ENCODE measurements around the gene PPP6R3.

DNA sequence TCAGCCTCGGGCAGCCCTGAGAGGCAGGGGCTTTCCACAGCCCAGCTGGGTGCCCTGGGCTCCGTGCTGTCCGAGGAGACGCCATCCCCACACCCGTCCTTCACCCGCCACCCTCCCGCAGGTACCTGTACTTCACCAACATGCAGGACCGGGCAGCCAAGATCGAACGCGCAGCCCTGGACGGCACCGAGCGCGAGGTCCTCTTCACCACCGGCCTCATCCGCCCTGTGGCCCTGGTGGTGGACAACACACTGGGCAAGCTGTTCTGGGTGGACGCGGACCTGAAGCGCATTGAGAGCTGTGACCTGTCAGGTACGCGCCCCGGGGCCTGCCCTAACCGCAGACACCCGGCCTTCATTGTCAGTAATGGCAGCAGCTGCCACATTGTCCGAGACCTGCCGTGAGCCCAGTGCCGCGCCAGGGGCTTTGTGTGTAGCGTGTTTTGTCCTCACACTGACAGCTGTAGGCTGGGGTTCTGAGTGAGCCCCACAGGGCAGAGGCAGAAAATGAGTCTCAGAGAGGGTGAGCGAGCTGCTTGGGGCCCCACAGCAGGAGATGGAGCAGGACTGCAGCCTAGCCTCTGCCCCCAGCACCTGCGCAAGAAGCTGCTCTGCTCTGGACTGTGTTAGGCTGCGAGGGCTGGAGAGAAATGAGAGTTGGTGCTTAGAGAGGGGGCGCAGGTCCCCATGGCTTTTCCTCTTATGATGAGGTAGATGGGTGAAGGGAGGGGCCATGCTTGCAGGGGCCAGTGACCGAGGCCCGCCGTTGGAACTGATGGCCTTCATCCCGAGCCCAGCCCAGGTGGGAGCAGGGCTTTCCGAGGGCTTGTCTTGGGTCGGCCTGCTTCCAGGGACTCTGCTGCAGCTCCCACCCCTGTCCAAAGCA, 35.3 kb upstream of the PPP6R3 start:
- TF ChIP-seq POLR2AphosphoS5 (IDR thresholded peaks at IDR 0.05; ENCODE audit: insufficient read depth in 1 of 2, low read depth in 1 of 2) (no peak), POLR2A (IDR thresholded peaks at IDR 0.05) (no peak)
- TF ChIP-seq, protein P1, sequence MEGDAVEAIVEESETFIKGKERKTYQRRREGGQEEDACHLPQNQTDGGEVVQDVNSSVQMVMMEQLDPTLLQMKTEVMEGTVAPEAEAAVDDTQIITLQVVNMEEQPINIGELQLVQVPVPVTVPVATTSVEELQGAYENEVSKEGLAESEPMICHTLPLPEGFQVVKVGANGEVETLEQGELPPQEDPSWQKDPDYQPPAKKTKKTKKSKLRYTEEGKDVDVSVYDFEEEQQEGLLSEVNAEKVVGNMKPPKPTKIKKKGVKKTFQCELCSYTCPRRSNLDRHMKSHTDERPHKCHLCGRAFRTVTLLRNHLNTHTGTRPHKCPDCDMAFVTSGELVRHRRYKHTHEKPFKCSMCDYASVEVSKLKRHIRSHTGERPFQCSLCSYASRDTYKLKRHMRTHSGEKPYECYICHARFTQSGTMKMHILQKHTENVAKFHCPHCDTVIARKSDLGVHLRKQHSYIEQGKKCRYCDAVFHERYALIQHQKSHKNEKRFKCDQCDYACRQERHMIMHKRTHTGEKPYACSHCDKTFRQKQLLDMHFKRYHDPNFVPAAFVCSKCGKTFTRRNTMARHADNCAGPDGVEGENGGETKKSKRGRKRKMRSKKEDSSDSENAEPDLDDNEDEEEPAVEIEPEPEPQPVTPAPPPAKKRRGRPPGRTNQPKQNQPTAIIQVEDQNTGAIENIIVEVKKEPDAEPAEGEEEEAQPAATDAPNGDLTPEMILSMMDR (IDR thresholded peaks at IDR 0.05) = no peak

All from vagina (tissue), 2 donors.